DOHH2 (cell line): ENCODE measurements around the gene STX17.

Source experiments
- H3F3A ChIP-seq: fragments of 200-600 bp; sonication (generic), shearing (Covaris generic); 2 replicates; pipeline ENCODE4 v1.6.0; 2016; ENCODE audit warnings: antibody characterized with exemption, mild to moderate bottlenecking; ENCODE audit not compliant: control insufficient read depth, insufficient read depth
- H3K27ac ChIP-seq: fragments of 200-600 bp; sonication (generic); 2 replicates; pipeline ENCODE4 v1.5.1; 2014; ENCODE audit warnings: low read depth, mild to moderate bottlenecking, low read length, moderate library complexity
- H3K27me3 ChIP-seq: fragments of 200-600 bp; sonication (generic); 2 replicates; pipeline ENCODE4 v1.6.1; 2014; ENCODE audit warnings: mild to moderate bottlenecking, low read length, mixed read lengths; ENCODE audit not compliant: control insufficient read depth
- H3K36me3 ChIP-seq: fragments of 200-600 bp; sonication (generic); 2 replicates; pipeline ENCODE4 v1.6.1; 2014; ENCODE audit warnings: mild to moderate bottlenecking, low read length, moderate library complexity, mixed read lengths; ENCODE audit not compliant: control insufficient read depth
- H3K4me1 ChIP-seq: fragments of 200-600 bp; sonication (generic); 2 replicates; pipeline ENCODE4 v1.6.1; 2014; ENCODE audit warnings: mild to moderate bottlenecking, low read length, mixed read lengths; ENCODE audit not compliant: control insufficient read depth
- H3K4me2 ChIP-seq: fragments of 200-600 bp; sonication (generic); 2 replicates; pipeline ENCODE4 v1.6.0; 2014; ENCODE audit warnings: mild to moderate bottlenecking, low read length, moderate library complexity
- H3K4me3 ChIP-seq: fragments of 200-600 bp; sonication (generic); 2 replicates; pipeline ENCODE4 v1.5.1; 2014; ENCODE audit warnings: mild to moderate bottlenecking, low read length, mixed read lengths
- H3K79me2 ChIP-seq: fragments of 200-600 bp; sonication (generic); 2 replicates; pipeline ENCODE4 v1.6.1; 2014; ENCODE audit warnings: mild to moderate bottlenecking, low read length, mixed read lengths; ENCODE audit not compliant: control insufficient read depth
- H3K9me2 ChIP-seq: fragments of 200-600 bp; sonication (generic); replicated peaks from 2 replicates; pipeline ENCODE4 v1.6.1; 2014; ENCODE audit warnings: mild to moderate bottlenecking, low read length, mixed read lengths; ENCODE audit not compliant: control insufficient read depth
- H3K9me3 ChIP-seq: fragments of 200-600 bp; sonication (generic); 2 replicates; pipeline ENCODE4 v1.6.1; 2014; ENCODE audit warnings: antibody characterized with exemption, low read length, mixed read lengths; ENCODE audit not compliant: control insufficient read depth, insufficient read depth
- H4K20me1 ChIP-seq: fragments of 200-600 bp; sonication (generic); 2 replicates; pipeline ENCODE4 v1.6.0; 2014; ENCODE audit warnings: low read depth, mild to moderate bottlenecking, antibody characterized with exemption, low read length, moderate library complexity; ENCODE audit not compliant: control insufficient read depth, insufficient read depth
- CTCF ChIP-seq: fragments of 200-600 bp; sonication (generic); IDR thresholded peaks from one replicate; pipeline ENCODE4 v1.5.1; 2014; ENCODE audit warnings: antibody characterized with exemption, mild to moderate bottlenecking, low read depth, low read length; ENCODE audit not compliant: poor library complexity, severe bottlenecking
- EZH2phosphoT487 ChIP-seq: fragments of 200-600 bp; sonication (generic); IDR thresholded peaks from 2 replicates; pipeline ENCODE4 v1.6.1; 2017; ENCODE audit warnings: borderline replicate concordance, mild to moderate bottlenecking, antibody characterized with exemption, low read length, moderate library complexity, mixed read lengths

STX17 gene

GRCh38 chr9:99867968-99868367 lies 38.5 kb upstream of the STX17 start:
- no peak for TF ChIP-seq CTCF
- no peaks in the 10 kb centered on the region for H3F3A ChIP-seq
- H3K27ac ChIP-seq, result no peak overlapping the region
- no peak overlapping the region for H3K4me2 ChIP-seq
- no peaks in the 10 kb centered on the region for H3K36me3 ChIP-seq
- no peaks in the 10 kb centered on the region for H4K20me1 ChIP-seq
- H3K27me3 ChIP-seq, result no peaks in the 10 kb centered on the region
- no peaks in the 10 kb centered on the region for H3K4me1 ChIP-seq
- H3K9me2 ChIP-seq, result no peaks in the 10 kb centered on the region
- no peaks in the 10 kb centered on the region for H3K79me2 ChIP-seq
- no peaks in the 10 kb centered on the region for H3K9me3 ChIP-seq
- no peak overlapping the region for H3K4me3 ChIP-seq

GRCh38 chr9:99868845-99869244 lies 37.6 kb upstream of the STX17 start:
- Histone ChIP-seq H3K79me2 (no peaks in the 10 kb centered on the region), H3K4me2 (no peak overlapping the region), H3K9me2 (no peaks in the 10 kb centered on the region), H3K4me3 (no peak overlapping the region), H3K9me3 (no peaks in the 10 kb centered on the region), H3K27ac (no peak overlapping the region), H3K36me3 (no peaks in the 10 kb centered on the region), H4K20me1 (no peaks in the 10 kb centered on the region), H3K27me3 (no peaks in the 10 kb centered on the region), H3F3A (no peaks in the 10 kb centered on the region), H3K4me1 (no peaks in the 10 kb centered on the region)
- no peak for TF ChIP-seq CTCF
- no peak for TF ChIP-seq EZH2phosphoT487

- Histone ChIP-seq H3K27ac (no peak overlapping the region), H3F3A (no peaks in the 10 kb centered on the region), H3K4me1 (no peaks in the 10 kb centered on the region), H3K79me2 (no peaks in the 10 kb centered on the region), H3K9me3 (no peaks in the 10 kb centered on the region), H3K9me2 (no peaks in the 10 kb centered on the region), H3K4me3 (no peak overlapping the region), H4K20me1 (no peaks in the 10 kb centered on the region), H3K36me3 (no peaks in the 10 kb centered on the region), H3K4me2 (no peak overlapping the region), H3K27me3 (no peaks in the 10 kb centered on the region)
- TF ChIP-seq EZH2phosphoT487 (no peak), CTCF (no peak)
These were observed 36.3 kb upstream of the STX17 start for GRCh38 chr9:99870126-99870525.

GRCh38 chr9:99873531-99873930 lies 32.9 kb upstream of the STX17 start:
- Histone ChIP-seq H3K4me3 (no peak overlapping the region), H3K36me3 (no peaks in the 10 kb centered on the region), H4K20me1 (no peaks in the 10 kb centered on the region), H3K79me2 (no peaks in the 10 kb centered on the region), H3K27ac (no peak overlapping the region), H3F3A (no peaks in the 10 kb centered on the region), H3K27me3 (0 out of 2 replicates have a peak, but pooled peaks cover 2% of the 10 kb centered on the region), H3K4me2 (no peak overlapping the region), H3K9me3 (no peaks in the 10 kb centered on the region), H3K9me2 (no peaks in the 10 kb centered on the region), H3K4me1 (no peaks in the 10 kb centered on the region)
- TF ChIP-seq EZH2phosphoT487, result no peak
- TF ChIP-seq CTCF, result no peak
